ENCODE measurements around the gene ACVR1B.
A peak's percentile ranks its signal among the peaks of the same experiment; 100 is the strongest.

The ACVR1B gene

GRCh38 chr12:51994959-51995358 is 43.5 kb downstream of the ACVR1B start:
- FAIRE-seq, result no peak
- DNase-seq (ENCODE audit: insufficient read length, low spot score), result no peak

- no peak for FAIRE-seq
Measured at GRCh38 chr12:51997136-51997535, 45.6 kb downstream of the ACVR1B start.

GRCh38 chr12:52003016-52003550 is 51.6 kb downstream of the ACVR1B start:
- no peak for DNase-seq (ENCODE audit: insufficient read length, low spot score)
- FAIRE-seq, result no peak

More at GRCh38 chr12:51997136-51997535, 45.6 kb downstream of the ACVR1B start:
- no peak for DNase-seq (ENCODE audit: insufficient read length, low spot score)

- FAIRE-seq, result no peak
- DNase-seq (ENCODE audit: insufficient read length, low spot score), result no peak
Measured at GRCh38 chr12:52003591-52003990, 52.1 kb downstream of the ACVR1B start.

- FAIRE-seq (no peak), DNase-seq (ENCODE audit: insufficient read length, low spot score) (peak; percentile 72)
Measured at GRCh38 chr12:52004042-52004648, 52.6 kb downstream of the ACVR1B start.

GRCh38 chr12:52005218-52005902 is 53.9 kb downstream of the ACVR1B start:
- DNase-seq (ENCODE audit: insufficient read length, low spot score) (no peak), FAIRE-seq (no peak)

- FAIRE-seq (no peak), DNase-seq (ENCODE audit: insufficient read length, low spot score) (no peak)
Measured at GRCh38 chr12:52005903-52006703, 54.6 kb downstream of the ACVR1B start.

DNA sequence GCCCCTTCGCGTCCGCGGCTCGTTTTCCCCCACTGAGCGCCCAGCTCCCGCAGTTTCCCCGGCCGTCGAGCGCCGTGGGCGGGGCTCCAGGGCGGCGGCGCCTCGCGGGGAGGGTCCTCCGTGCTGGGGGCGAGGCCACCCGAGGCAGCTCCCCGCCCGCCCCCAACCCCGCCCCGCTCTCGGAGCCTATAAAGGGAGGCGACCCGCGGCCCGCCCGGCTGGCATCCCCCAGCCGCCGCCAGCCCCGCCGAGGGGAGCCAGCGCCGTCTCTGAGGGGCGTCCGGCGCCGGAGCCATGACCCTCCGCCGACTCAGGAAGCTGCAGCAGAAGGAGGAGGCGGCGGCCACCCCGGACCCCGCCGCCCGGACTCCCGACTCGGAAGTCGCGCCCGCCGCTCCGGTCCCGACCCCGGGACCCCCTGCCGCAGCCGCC is 55.2 kb downstream of the ACVR1B start, which contains the start of gene TAMALIN:
TSS of gene TAMALIN (plus strand) at position 221 of the 432 bp plus-strand sequence. CDS start at position 295, 74 bp downstream.
- DNase-seq (ENCODE audit: insufficient read length, low spot score) (peak; percentile 79), FAIRE-seq (no peak)

DNA sequence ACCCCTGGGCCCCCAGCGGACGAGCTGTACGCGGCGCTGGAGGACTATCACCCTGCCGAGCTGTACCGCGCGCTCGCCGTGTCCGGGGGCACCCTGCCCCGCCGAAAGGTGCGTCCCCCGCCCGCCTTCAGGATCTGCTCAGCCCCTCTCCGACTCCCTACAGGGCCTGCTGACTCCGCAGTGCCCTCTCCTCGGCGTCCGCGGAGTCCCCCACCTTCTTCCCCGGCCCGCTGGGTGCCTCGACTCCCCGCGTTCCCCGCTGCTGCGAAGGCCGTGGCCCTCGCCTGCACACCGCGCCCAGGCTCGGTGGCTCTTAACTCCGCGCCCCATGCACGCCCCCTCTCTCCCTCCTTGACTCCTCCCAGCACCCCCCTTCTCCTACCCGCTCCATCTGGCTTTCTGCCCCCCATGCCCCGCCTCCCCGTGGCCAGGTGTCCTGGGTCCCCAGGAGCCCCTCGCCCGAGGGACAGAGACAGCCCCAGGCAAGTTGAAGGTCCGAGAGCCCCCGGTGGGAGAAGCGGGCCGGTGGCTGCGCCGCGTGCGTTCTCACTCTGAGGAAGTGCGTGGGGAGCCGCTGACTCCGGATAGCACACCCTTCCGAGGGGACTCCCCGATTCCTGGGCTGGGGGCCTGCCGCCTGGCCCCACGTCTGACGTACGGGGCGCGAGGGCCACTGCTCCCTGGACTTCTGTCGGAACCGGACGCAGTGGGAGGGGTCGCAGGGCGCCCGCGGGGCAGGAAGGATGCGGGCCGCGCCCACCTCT is 55.8 kb downstream of the ACVR1B start:
- no peak for FAIRE-seq

DNA sequence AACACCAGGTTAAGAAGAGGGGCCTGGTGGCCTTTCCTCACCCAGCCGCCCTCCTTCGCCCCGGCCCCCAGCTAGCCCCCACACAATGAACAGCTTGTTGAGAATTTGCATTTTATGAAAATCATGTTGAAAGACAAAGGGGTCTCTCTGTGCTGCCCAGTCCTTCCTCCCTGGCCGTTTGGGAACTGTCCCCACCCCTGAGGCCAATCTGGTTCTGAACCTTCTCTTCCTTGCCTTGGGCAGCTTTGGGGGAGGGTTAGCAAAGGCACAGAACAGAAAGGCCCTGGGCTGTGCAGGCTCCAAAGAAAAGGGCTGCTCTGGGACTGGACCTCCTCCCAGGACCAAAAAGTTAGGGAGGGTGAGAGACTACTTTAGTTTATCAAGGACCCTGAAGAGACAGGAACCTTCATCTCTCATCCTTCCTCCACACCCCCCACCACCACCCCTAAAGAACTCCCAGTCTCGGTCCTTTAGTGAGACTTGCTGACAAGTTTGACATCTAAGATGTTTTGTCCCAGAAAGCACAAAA is 56.5 kb downstream of the ACVR1B start:
- DNase-seq (ENCODE audit: insufficient read length, low spot score) (no peak), FAIRE-seq (no peak)

More for the DNA sequence above, 55.8 kb downstream of the ACVR1B start:
- DNase-seq (ENCODE audit: insufficient read length, low spot score), result no peak

DNA sequence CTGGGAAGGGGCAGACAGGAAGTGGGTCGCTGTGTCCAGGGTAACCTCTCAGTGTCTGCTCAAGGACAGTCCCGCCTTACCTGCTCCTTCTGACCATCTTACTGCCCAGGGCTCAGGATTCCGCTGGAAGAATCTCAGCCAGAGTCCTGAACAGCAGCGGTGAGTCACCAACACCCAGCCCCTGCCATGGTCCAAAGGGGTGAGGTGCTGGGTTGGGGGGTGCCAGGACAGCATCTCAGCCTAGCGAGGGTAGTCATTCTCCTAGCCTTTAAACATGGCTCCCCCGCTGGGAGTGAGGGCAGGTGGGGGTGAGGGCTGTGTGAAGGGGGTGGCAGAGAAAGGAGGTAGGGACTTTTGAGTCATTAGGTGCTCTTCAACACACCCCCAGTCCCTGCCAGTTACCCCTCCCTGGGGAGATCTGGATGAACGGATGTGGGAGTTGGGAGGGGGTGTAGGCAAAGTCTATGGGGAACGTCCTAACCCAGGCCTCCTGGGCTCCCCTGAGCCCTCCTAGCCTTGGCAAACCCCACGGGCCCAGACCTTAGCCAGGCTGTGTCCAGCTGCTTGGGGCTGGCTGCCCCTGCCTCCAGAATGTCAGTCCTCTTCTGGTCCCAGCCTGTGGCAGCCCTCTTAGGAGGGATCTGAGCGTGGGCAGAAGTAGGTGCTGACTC is 57.7 kb downstream of the ACVR1B start:
- DNase-seq (ENCODE audit: insufficient read length, low spot score) (no peak), FAIRE-seq (no peak)

- no peak for FAIRE-seq
- peak; percentile 34 for DNase-seq (ENCODE audit: insufficient read length, low spot score)
Measured at GRCh38 chr12:52010152-52010622, 58.7 kb downstream of the ACVR1B start.

GRCh38 chr12:52010692-52011601 is 59.4 kb downstream of the ACVR1B start:
- DNase-seq (ENCODE audit: insufficient read length, low spot score) (no peak), FAIRE-seq (no peak)

- DNase-seq (ENCODE audit: insufficient read length, low spot score) (no peak), FAIRE-seq (no peak)
Measured at GRCh38 chr12:52011602-52012214, 60.2 kb downstream of the ACVR1B start.

GRCh38 chr12:52013626-52014310 is 62.3 kb downstream of the ACVR1B start:
- FAIRE-seq (no peak), DNase-seq (ENCODE audit: insufficient read length, low spot score) (no peak)

DNA sequence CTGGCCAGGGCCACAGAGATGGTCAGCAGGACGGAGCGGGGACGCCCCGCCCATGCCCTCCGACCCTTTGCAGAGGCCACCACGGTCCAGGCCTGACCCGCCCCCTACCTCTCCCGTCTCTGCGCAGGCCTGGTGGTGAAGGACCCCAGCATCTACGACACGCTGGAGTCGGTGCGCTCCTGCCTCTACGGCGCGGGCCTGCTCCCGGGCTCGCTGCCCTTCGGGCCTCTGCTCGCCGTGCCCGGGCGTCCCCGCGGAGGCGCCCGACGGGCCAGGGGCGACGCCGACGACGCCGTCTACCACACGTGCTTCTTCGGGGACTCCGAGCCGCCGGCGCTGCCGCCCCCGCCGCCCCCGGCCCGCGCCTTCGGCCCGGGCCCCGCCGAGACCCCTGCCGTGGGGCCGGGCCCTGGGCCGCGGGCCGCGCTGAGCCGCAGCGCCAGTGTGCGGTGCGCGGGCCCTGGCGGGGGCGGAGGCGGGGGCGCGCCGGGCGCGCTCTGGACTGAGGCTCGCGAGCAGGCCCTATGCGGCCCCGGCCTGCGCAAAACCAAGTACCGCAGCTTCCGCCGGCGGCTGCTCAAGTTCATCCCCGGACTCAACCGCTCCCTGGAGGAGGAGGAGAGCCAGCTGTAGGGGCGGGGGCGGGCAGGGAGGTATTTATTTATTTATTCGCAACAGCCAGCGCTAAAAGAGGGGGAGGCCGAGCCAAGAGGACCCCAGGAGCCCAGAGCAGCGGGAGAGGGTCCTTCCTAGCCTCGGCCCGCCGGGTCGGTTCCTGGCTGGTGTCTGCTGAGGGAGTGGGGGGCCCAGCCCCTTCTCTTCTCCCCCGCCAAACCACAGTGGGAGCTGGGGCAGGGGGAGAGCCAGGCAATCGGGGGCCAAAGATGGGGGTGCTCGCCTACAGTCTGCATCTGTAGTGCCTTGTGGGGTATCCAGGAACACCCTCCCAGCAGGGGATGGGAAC is 63.4 kb downstream of the ACVR1B start:
- DNase-seq (ENCODE audit: insufficient read length, low spot score) (no peak), FAIRE-seq (no peak)

All from HTR-8/SVneo (cell line).